ENCODE data around the gene MAP3K13. TPM values are rescaled to one million over a fixed set of nuclear protein-coding genes. Genes with fewer than 3 reads are reported as not detected.
A peak's percentile ranks its signal among the peaks of the same experiment; 100 is the strongest.

MAP3K13 gene
- total RNA-seq, 2 donors from 2014 or later = 34.0 to 46.9 TPM

DNA sequence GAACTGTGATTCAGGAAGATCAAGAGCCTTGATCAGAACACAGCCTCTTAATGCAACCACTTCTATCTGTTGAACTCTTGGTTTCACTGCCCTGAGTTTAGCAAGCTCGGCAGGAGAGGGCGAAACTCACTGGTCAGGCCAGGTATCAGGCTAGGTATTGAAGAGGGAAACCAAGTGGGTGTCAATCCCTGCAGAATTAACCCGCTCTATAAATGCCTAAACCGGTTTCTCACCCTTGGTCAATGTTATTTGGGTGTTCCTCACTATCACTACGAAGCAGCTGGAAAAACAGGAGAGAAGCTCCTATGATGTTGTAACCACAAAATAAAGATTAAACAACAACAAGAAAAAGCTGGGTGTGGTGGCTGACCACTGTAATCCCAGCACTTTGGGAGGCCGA lies 165.6 kb downstream of the MAP3K13 start:
- Histone ChIP-seq H3K27me3 (no peaks in the 10 kb centered on the region), H3K9ac (ENCODE audit: low read depth in 2 of 2, low read length in 2 of 2) (no peak overlapping the region), H3K27ac (no peak overlapping the region), H3K36me3 (no peaks in the 10 kb centered on the region), H3K4me1 (no peaks in the 10 kb centered on the region), H3K4me3 (no peak overlapping the region), H3K9me3 (no peaks in the 10 kb centered on the region)
- no peak for DNase-seq
- TF ChIP-seq, protein P1, sequence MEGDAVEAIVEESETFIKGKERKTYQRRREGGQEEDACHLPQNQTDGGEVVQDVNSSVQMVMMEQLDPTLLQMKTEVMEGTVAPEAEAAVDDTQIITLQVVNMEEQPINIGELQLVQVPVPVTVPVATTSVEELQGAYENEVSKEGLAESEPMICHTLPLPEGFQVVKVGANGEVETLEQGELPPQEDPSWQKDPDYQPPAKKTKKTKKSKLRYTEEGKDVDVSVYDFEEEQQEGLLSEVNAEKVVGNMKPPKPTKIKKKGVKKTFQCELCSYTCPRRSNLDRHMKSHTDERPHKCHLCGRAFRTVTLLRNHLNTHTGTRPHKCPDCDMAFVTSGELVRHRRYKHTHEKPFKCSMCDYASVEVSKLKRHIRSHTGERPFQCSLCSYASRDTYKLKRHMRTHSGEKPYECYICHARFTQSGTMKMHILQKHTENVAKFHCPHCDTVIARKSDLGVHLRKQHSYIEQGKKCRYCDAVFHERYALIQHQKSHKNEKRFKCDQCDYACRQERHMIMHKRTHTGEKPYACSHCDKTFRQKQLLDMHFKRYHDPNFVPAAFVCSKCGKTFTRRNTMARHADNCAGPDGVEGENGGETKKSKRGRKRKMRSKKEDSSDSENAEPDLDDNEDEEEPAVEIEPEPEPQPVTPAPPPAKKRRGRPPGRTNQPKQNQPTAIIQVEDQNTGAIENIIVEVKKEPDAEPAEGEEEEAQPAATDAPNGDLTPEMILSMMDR (IDR thresholded peaks at IDR 0.05) = no peak
- intact Hi-C loops (cut with DNase I) = no loop called here

DNA sequence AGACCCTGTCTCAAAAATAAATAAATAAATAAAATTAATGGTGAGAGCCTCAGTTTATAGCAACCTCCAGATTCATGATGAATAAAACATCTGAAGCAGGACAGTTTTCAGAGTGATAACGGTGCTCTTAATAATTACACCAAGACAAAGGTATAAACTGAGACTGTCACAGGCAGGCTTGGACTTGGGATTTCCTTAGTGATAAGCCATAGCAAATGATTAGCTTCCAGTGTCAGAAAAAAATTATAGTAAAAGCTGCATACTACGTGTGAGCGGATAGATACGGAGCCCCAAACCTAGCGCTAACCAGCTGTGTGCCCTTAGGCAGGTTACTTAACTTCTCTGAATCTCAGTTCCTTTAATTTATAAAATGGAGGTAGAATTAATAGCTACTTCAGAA lies 167.9 kb downstream of the MAP3K13 start:
- Histone ChIP-seq H3K9me3 (no peaks in the 10 kb centered on the region), H3K27me3 (no peaks in the 10 kb centered on the region), H3K4me3 (no peak overlapping the region), H3K27ac (no peak overlapping the region), H3K9ac (ENCODE audit: low read depth in 2 of 2, low read length in 2 of 2) (no peak overlapping the region), H3K4me1 (no peaks in the 10 kb centered on the region), H3K36me3 (no peaks in the 10 kb centered on the region)
- no peak for DNase-seq
- TF ChIP-seq, protein P1 (IDR thresholded peaks at IDR 0.05) = no peak
- intact Hi-C loops (cut with DNase I) = no loop called here

DNA sequence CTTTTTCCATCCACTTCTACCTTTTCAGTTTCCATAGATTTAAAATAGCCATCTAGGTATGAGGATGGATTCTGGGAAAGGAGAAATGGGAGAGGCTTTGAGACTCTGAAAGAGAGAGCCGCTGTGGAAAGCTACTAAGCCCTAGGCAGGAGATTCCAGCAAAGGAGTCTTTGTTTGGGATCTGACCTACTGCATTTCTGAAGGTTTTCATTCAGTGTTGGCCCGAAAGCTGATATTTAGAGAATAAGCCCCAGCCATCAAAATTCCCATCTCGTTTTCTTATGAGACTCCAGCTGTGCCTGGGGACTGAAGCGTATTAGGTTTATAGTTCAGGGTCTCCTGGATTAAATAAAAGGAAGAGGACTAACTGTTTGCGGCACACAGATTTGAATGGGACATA lies 170.0 kb downstream of the MAP3K13 start:
- intact Hi-C loops (cut with DNase I) = no loop called here
- DNase-seq = no peak
- no peak overlapping the region for H3K4me3 ChIP-seq
- no peaks in the 10 kb centered on the region for H3K9me3 ChIP-seq
- no peak overlapping the region for H3K27ac ChIP-seq
- peaks cover 6% of the 10 kb centered on the region for H3K4me1 ChIP-seq
- no peak overlapping the region for H3K9ac ChIP-seq (ENCODE audit: low read depth in 2 of 2, low read length in 2 of 2)
- no peaks in the 10 kb centered on the region for H3K27me3 ChIP-seq
- no peaks in the 10 kb centered on the region for H3K36me3 ChIP-seq
- TF ChIP-seq, protein P1 (IDR thresholded peaks at IDR 0.05) = no peak

DNA sequence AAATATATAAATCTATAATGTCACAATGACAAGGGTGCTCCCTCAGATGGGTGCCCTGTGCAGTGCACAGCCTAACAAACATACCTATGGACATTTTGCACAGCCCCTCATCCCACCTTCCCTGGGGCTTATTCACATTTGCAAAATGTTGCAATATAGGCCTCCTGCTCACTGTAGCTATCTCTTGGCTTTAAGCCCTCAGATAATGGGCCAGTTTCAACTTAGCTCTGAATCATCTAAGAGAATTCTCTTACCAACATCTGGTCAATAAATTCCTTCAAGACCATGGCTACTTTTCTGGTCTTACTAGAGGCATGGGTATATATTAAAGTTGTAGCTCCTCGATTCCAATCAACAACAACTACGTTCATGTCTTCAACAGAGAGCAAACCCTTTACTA lies 171.6 kb downstream of the MAP3K13 start:
- TF ChIP-seq, protein P1 (IDR thresholded peaks at IDR 0.05) = no peak
- Histone ChIP-seq H3K9me3 (no peaks in the 10 kb centered on the region), H3K27ac (no peak overlapping the region), H3K9ac (ENCODE audit: low read depth in 2 of 2, low read length in 2 of 2) (no peak overlapping the region), H3K36me3 (no peaks in the 10 kb centered on the region), H3K4me3 (no peak overlapping the region), H3K4me1 (peaks cover 6% of the 10 kb centered on the region), H3K27me3 (no peaks in the 10 kb centered on the region)
- no peak for DNase-seq
- intact Hi-C loops (cut with DNase I) = no loop called here

DNA sequence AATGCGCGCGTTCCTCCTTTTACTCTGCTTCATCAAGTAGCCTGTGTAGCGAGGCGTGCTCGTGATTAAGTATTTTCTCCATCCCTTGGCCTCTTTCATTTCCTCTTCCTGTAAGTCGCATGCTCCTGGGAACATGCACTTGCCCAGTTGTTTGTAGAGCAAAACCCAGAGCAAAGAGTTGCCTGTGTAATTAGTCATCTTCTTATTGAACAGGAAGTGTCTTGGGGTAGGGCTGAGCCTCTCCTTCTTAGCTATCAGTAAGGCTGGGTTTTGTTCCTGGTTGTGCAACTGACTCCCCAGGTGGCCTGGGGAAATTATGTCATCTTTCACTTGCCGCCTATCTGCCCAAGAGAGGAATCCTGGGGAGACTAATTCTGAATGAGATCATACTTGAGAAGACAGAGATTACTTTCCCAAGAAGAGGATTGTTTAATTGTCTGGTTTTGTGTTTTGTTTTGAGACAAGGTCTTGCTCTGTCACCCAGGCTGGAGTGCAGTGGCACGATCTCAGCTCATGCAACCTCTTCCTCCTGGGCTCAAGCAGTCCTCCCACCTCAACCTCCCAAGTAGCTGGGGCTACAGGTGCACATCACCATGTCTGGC lies 174.5 kb downstream of the MAP3K13 start:
- Histone ChIP-seq H3K27me3 (no peaks in the 10 kb centered on the region), H3K36me3 (no peaks in the 10 kb centered on the region), H3K4me3 (no peak overlapping the region), H3K27ac (peak overlapping the region; percentile 71), H3K9me3 (no peaks in the 10 kb centered on the region), H3K9ac (ENCODE audit: low read depth in 2 of 2, low read length in 2 of 2) (peak overlapping the region in 1 of 2 donors; percentile 62), H3K4me1 (peaks cover 6% of the 10 kb centered on the region)
- TF ChIP-seq, protein P1 (IDR thresholded peaks at IDR 0.05) = no peak
- DNase-seq = peak; percentile 77
- intact Hi-C loops (cut with DNase I) = no loop called here

Other genes with a start within 250 kb of the MAP3K13 start
- 10 to 100 TPM in 1 of 2 donors, 1 to 10 TPM in 1; 8.4 to 12.7 TPM for gene C3orf70, start 210.1 kb upstream of the MAP3K13 start, total RNA-seq
- gene EHHADH, start 109.1 kb upstream of the MAP3K13 start, total RNA-seq = 10 to 100 TPM; 32.7 to 48.9 TPM
- 10 to 100 TPM; 14.8 to 22.4 TPM for gene TMEM41A, start 135.9 kb downstream of the MAP3K13 start, total RNA-seq
- gene LIPH, start 189.5 kb downstream of the MAP3K13 start, total RNA-seq = 100 to 1,000 TPM in 1 of 2 donors, 10 to 100 TPM in 1; 58.3 to 104 TPM
- 10 to 100 TPM; 28.6 to 30.3 TPM for gene SENP2, start 223.2 kb downstream of the MAP3K13 start, total RNA-seq

Data from colonic mucosa (tissue), 4 donors.